Measurements from ENCODE around the gene ZNF799.
"Not testable (repeated sequence)": the region's sequence is repeated elsewhere in the genome, so short reads cannot be mapped to it uniquely, and the experiment has no call there.

The ZNF799 gene

DNA sequence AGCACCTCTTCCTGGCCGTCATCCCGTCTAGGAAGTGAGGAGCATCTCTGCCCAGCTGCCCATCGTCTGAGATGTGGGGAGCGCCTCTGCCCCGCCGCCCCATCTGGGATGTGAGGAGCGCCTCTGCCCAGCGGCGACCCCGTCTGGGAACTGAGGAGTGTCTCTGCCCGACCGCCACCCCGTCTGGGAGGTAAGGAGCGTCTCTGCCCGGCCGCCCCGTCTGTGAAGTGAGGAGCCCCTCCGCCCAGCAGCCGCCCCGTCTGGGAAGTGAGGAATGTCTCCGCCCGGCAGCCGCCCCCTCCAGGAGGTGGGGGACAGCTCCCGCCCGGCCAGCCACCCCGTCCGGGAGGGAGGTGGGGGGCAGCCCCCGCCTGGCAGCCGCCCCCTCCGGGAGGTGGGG lies 38.8 kb downstream of the ZNF799 start:
- not testable (repeated sequence) for DNase-seq (ENCODE audit: low read depth, low spot score); H3K4me3 ChIP-seq (ENCODE audit: low read length); H3K27ac ChIP-seq (ENCODE audit: low read length); H3K27me3 ChIP-seq (ENCODE audit: control insufficient read depth, insufficient read depth, low read length); H3K9me3 ChIP-seq (ENCODE audit: control insufficient read depth, insufficient read depth, low read length); H3K36me3 ChIP-seq (ENCODE audit: control insufficient read depth, insufficient read depth, low read length); H3K4me1 ChIP-seq (ENCODE audit: control insufficient read depth, insufficient read depth, low read length)
- no CpG with 5 or more reads among the region's 30 CpGs for WGBS (ENCODE audit: insufficient coverage, insufficient read length)

DNA sequence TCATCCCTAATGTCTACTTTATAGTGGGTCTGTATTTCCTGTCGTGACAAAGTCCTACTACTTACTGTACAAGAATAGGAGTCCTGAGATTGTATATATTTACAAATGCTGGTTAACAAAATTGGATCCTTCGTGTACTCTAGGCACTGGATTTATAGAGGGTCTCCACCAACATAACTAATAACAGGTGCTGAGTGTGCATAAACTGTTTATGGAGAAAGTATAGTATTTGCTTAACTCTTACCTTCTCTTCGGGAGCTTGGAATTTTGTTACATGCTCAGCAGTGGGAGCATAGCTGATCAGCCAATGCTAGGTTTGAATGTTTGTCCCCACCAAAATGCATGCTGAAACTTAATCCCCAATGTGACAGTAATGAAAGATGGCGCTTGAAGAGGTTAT lies 47.7 kb downstream of the ZNF799 start:
- H3K27ac ChIP-seq (ENCODE audit: low read length): no peak overlapping the region
- no peaks in the 10 kb centered on the region for H3K4me1 ChIP-seq (ENCODE audit: control insufficient read depth, insufficient read depth, low read length)
- no peak for DNase-seq (ENCODE audit: low read depth, low spot score)
- no CpG with 5 or more reads among the region's 4 CpGs for WGBS (ENCODE audit: insufficient coverage, insufficient read length)
- no peaks in the 10 kb centered on the region for H3K27me3 ChIP-seq (ENCODE audit: control insufficient read depth, insufficient read depth, low read length)
- peaks cover 6% of the 10 kb centered on the region; the same call in 1 of the 2 replicates for H3K36me3 ChIP-seq (ENCODE audit: control insufficient read depth, insufficient read depth, low read length)
- H3K4me3 ChIP-seq (ENCODE audit: low read length): no peak overlapping the region
- peaks cover 2% of the 10 kb centered on the region; the same call in 1 of the 2 replicates for H3K9me3 ChIP-seq (ENCODE audit: control insufficient read depth, insufficient read depth, low read length)

DNA sequence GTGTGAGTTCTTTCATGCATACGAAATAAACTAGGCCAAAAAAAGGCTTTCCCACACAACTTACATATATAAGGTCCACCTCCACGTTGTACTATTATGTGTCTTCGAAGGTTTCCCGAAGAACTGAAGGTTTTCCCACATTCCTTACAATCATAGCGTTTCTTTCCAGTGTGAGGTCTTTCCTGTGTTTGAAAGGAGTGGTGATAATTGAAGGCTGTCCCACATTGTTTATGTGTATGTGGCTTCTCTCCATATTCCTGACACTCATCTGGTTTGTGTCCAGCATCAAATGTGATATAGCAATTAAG lies 50.2 kb downstream of the ZNF799 start:
- H3K9me3 ChIP-seq (ENCODE audit: control insufficient read depth, insufficient read depth, low read length): peaks cover 2% of the 10 kb centered on the region; the same call in 1 of the 2 replicates
- no peak for DNase-seq (ENCODE audit: low read depth, low spot score)
- H3K4me3 ChIP-seq (ENCODE audit: low read length): no peak overlapping the region
- no peaks in the 10 kb centered on the region for H3K27me3 ChIP-seq (ENCODE audit: control insufficient read depth, insufficient read depth, low read length)
- no CpG with 5 or more reads among the region's 5 CpGs for WGBS (ENCODE audit: insufficient coverage, insufficient read length)
- no peaks in the 10 kb centered on the region for H3K4me1 ChIP-seq (ENCODE audit: control insufficient read depth, insufficient read depth, low read length)
- H3K27ac ChIP-seq (ENCODE audit: low read length): no peak overlapping the region
- H3K36me3 ChIP-seq (ENCODE audit: control insufficient read depth, insufficient read depth, low read length): peaks cover 6% of the 10 kb centered on the region; the same call in 1 of the 2 replicates

DNA sequence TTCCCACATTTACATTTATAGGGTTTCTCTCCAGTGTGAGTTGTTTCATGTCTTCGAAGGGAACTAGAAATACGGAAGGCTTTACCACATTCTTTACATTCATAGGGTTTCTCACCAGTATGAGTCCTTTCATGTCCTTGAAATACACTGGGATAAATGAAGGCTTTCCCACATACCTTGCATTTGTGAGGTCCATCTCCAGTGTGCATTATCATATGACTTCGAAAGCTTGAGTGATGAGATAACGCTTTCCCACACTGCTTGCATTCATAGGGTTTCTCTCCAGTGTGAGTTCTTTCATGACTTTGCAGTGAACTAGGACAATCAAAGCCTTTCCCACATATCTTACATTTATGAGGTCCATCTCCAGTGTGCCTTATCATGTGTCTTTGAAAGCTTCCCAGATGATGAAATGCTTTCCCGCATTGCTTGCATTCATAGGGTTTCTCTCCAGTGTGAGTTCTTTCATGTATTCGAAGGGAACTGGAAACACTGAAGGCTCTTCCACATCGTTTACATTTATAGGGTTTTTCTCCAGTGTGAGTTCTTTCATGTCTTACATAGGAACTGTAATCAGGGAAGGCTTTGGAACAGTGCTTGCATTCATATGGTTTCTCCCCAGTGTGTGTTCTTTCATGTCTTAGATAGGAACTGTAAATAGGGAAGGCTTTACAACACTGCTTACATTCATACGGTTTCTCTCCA lies 50.7 kb downstream of the ZNF799 start:
- Histone ChIP-seq H3K4me3 (ENCODE audit: low read length) (no peak overlapping the region), H3K4me1 (ENCODE audit: control insufficient read depth, insufficient read depth, low read length) (no peaks in the 10 kb centered on the region), H3K9me3 (ENCODE audit: control insufficient read depth, insufficient read depth, low read length) (peaks cover 2% of the 10 kb centered on the region; the same call in 1 of the 2 replicates), H3K27me3 (ENCODE audit: control insufficient read depth, insufficient read depth, low read length) (no peaks in the 10 kb centered on the region), H3K27ac (ENCODE audit: low read length) (no peak overlapping the region), H3K36me3 (ENCODE audit: control insufficient read depth, insufficient read depth, low read length) (peaks cover 6% of the 10 kb centered on the region; the same call in 1 of the 2 replicates)
- no CpG with 5 or more reads among the region's 8 CpGs for WGBS (ENCODE audit: insufficient coverage, insufficient read length)
- DNase-seq (ENCODE audit: low read depth, low spot score): no peak

DNA sequence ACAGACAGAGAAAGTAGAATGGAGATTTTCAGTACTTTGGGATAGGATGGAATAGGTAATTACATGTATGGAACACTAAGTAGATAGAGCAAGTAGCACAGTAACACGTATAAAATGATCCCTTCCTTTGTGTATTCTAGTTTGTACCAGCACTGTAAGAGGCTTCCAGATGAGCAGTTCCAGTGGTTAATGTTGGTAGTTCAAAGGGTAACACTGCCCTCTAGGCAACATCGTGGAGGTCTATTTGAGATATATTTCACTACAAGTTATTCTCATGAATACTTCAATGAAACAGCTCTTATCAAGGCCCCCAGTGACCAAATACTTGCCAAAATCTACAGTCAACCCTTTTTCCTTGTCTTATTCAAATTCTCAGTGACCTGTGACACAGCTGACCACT lies 54.2 kb downstream of the ZNF799 start:
- no peak for DNase-seq (ENCODE audit: low read depth, low spot score)
- Histone ChIP-seq H3K27me3 (ENCODE audit: control insufficient read depth, insufficient read depth, low read length) (no peaks in the 10 kb centered on the region), H3K4me3 (ENCODE audit: low read length) (no peak overlapping the region), H3K36me3 (ENCODE audit: control insufficient read depth, insufficient read depth, low read length) (peaks cover 6% of the 10 kb centered on the region; the same call in 1 of the 2 replicates), H3K27ac (ENCODE audit: low read length) (no peak overlapping the region), H3K9me3 (ENCODE audit: control insufficient read depth, insufficient read depth, low read length) (peaks cover 2% of the 10 kb centered on the region; the same call in 1 of the 2 replicates), H3K4me1 (ENCODE audit: control insufficient read depth, insufficient read depth, low read length) (no peaks in the 10 kb centered on the region)
- no CpG with 5 or more reads among the region's 2 CpGs for WGBS (ENCODE audit: insufficient coverage, insufficient read length)

DNA sequence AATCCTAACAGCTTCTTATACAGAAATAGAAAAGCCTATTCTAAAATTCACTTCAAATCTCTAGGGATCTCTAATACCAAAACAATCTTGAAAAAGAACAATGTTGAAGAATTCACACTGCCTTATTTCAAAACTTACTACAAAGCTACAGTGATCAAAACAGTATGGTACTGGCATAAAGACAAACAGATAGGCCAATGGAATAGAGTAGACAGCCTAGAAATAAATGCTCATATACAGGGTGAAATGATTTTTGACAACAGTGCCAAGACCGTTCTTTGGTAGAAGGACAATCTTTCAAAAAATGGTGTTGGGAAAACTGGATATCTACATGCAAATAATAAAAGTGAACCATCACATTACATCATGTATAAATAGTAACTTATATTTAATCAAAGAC lies 55.9 kb downstream of the ZNF799 start:
- WGBS (ENCODE audit: insufficient coverage, insufficient read length): no CpG with 5 or more reads among the region's 1 CpG
- peaks cover under 1% of the 10 kb centered on the region; the same call in 1 of the 2 replicates for H3K36me3 ChIP-seq (ENCODE audit: control insufficient read depth, insufficient read depth, low read length)
- H3K27ac ChIP-seq (ENCODE audit: low read length): no peak overlapping the region
- H3K9me3 ChIP-seq (ENCODE audit: control insufficient read depth, insufficient read depth, low read length): peaks cover 2% of the 10 kb centered on the region; the same call in 1 of the 2 replicates
- no peak overlapping the region for H3K4me3 ChIP-seq (ENCODE audit: low read length)
- H3K4me1 ChIP-seq (ENCODE audit: control insufficient read depth, insufficient read depth, low read length): no peaks in the 10 kb centered on the region
- DNase-seq (ENCODE audit: low read depth, low spot score): no peak
- H3K27me3 ChIP-seq (ENCODE audit: control insufficient read depth, insufficient read depth, low read length): no peaks in the 10 kb centered on the region

Measured in iPS DF 6.9 (cell line).